GM18526 (cell line): ENCODE measurements around the gene CCDC106.

Source experiments
- POLR2A ChIP-seq: IDR thresholded peaks from 3 replicates; pipeline ENCODE4 v1.6.1; 2011; ENCODE audit not compliant: insufficient read length; ENCODE audit errors: extremely low read depth

Gene CCDC106

DNA sequence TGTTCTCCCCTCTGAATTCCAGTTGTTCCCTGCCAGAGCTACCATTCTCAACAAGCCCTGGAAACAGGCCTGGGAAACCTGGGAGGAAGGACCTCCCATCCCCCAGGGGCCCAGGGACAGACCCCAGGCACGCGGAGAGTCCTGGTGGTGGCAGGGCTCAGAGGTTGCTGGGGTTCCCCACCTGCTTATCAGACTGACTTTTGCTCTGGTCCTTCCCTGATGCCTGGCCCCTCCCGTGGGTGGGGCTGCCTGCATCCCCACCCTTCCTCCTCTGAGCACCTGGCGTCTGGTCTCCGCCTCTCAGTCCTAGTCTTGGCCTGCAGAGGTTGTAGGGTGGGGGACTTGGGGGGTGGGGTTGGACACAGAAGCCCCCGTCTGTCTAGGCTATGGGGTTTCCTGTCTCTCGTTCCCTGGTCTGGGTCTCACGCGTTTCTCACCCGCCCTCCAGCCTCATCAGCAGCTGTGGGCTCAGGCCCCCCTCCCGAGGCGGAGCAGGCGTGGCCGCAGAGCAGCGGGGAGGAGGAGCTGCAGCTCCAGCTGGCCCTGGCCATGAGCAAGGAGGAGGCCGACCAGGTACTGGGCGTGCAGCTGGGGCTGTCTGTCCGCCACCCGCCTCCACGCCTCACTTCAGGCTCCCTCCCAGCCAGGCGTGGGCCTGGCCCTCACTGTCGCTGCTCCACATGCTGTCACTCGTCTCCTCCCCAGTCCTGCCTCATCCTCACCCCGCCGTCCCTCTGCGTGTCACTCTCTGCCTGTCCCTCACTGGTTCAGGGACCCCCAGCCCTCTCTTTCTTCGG lies 40.6 kb downstream of the CCDC106 start:
- no peak for TF ChIP-seq POLR2A

DNA sequence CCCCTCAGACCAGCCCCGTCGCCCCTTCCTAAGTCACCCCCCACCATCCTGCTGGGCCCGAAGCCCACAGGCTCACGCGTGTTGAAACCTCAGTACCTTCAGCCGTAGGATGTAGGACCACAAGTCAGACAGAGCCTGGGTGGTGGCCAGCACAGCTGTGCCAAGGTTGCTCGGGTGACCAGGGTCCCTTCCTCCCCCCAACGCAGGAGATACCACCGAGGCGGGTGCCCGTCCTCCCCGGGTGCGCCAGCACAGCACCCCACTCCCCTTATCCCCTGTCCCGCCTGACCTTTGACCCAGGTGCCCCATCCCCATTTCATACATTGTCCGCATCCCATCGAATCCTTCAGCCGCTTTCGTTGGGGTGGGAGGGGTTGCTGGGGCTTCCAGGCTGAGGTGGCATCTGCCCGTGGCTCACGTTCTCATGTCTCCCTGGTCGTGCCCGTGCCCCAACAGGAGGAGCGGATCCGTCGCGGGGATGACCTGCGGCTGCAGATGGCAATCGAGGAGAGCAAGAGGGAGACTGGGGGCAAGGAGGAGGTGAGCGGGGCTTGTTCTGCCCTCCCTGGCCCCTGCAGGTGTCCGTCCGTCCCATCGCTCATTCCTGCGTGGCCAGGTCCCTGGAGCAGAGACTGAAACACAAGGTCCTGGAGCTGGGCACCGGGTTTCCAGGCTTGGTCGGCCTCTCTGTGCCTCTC lies 41.5 kb downstream of the CCDC106 start:
- no peak for TF ChIP-seq POLR2A

DNA sequence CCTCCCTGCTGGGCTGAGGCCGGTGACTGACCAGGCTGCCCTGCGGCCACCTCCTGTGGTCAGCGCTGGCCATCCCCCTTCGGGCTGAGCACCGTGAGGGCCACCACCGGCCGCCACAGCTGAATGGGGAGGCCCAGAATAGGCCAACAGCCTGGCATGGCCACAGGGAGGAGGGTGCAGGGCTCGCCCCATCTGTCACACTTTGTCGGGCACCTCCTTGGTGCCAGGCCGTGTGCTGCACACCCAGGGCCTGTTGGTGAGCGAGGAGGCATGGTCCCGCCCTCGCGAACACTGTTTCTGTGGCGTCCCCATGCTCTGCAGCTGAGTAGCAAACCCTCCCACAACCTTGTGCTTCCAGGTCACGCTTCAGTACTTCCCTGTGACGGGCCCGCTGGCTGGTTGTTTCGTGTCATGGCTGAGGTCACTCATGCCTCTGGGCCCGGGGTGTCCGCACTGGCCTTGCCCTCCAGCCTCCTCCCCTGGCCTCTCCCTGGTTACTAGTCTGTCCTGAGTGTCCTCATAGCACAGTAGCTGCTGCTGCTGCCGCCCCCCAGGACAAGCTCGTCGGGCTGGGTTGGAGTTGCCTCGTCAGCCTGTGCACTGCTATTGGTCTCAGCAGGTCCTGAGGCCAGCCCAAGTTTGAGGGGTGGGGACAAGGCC lies 42.2 kb downstream of the CCDC106 start:
- TF ChIP-seq POLR2A: no peak

DNA sequence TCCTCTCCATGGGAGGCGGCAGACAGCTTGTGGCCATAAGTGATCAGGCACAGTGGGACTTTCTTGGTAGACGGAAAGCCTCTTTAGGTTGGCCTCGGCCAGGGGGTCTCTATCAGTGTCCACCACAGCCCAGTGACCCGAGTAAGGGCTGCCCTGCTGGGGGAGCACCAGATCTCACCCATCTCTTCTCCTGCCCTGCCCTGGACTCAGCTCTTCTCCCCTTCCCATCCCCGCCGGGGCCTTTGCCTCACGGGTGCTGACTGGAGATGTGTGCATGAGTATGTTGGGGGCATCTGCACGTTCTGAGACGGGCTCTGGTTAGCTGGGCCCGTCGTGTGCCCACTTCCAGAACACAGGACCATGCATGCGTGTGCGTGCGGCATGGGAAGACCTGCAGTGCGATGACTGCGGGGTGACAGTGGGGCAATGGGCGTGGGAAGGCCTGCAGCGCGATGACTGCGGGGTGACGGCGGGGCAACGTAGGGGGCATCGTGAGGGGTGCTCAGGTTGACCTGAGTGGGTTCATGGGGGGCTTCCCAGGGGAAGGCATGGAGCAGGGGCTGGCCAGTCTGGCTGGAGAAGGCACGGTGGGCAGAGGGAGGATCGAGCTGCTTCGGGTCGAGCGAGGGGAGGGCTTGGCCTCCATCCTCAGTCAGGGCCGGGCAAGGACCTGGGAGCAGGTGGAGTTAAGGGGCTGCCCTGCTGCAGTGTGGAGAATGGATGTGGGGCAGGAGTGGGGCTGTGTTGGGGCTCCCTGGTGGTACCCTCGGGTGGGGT lies 42.9 kb downstream of the CCDC106 start:
- TF ChIP-seq POLR2A: no peak

DNA sequence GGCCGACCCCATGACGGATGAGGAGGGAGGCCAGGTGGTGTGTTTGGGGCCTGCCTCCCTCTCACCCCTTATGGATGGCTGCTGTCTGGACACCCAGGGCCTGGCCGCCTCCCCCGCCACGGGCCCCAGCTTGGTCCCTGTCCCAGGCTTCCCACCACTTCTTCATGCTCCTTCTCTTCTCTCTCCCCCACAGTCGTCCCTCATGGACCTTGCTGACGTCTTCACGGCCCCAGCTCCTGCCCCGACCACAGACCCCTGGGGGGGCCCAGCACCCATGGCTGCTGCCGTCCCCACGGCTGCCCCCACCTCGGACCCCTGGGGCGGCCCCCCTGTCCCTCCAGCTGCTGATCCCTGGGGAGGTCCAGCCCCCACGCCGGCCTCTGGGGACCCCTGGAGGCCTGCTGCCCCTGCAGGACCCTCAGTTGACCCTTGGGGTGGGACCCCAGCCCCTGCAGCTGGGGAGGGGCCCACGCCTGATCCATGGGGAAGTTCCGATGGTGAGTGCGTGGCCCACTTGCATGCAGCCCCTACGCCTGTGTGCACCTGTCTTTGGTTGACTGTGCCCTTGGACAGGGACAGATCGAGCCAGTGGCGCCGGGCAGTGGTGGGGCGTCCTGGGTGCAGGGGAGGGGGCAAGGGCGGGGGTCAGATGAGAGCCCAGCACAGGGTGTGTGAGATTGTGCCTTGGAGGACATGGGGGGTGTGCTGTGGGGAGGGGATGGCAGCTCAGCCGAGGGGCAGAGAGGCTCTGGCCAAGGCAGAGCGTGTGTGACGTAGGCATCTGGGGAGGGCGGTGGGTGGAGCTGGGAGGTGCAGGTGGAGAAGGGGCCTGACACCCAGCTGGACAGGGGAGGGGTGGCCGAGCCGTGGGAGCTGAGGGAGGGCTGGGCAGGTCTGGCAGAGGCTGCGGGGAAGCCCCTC lies 43.8 kb downstream of the CCDC106 start:
- no peak for TF ChIP-seq POLR2A

DNA sequence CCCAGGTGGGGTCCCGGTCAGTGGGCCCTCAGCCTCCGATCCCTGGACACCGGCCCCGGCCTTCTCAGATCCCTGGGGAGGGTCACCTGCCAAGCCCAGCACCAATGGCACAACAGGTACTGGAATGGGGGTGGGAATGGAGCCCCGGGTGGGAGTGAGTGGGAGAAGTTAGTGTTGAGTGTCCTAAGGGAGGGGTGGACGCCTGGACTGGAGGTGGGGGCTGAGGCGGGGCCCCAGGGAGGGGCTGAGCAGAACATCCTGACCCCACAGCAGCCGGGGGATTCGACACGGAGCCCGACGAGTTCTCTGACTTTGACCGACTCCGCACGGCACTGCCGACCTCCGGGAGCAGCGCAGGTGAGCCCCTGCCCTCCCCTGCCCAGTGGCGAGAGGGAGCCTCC lies 44.7 kb downstream of the CCDC106 start:
- TF ChIP-seq POLR2A: no peak

DNA sequence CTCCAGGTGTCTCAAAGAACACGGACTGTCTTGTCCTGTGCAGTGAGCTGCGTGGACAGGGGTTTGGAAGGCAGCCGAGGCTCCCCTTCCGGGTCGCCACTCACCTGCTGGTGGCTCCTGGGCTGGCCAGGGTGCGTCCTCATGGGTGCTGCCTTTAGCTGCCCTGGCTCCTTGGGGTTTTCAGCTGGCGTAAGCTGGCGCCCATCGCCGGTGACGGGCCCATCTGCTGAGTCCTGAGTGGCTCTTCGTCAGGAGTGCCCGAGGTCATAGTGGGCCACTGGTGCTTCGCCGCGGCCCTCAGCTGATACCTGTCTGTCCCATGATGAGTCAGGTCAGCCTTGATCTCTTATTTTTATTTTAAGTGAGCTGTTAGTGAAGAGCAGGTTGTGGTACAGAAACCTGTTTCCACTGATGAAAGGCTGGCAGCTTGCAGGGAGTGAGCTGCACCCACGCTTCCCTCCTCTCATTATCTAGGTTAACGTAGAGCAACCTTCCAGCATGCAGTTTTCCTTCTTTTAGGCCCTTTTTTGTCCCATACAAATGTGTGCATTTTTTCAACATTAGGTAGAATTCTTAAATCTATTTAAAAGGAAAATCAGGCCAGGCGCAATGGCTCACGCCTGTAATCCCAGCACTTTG lies 45.4 kb downstream of the CCDC106 start:
- TF ChIP-seq POLR2A: no peak

DNA sequence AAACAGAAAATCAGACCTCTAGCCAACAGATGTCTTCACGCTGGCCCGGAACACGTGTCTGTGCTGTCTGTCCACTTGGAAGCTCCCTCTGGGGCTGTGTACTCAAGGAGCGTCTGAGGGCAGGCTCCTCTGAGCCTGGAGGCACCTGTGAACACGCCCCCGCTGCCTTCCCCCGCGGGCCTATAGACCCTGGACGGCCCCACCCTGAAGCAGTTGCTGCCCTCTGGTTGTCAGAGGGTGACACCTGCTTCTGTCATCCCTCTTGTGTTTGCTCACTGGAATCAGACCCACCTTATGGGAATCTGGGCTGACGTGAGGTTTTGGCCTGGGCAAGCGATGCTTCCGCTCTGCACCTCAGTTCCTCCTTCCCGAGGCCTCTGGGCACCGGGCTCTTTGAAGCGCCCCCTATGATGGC lies 46.2 kb downstream of the CCDC106 start:
- no peak for TF ChIP-seq POLR2A

DNA sequence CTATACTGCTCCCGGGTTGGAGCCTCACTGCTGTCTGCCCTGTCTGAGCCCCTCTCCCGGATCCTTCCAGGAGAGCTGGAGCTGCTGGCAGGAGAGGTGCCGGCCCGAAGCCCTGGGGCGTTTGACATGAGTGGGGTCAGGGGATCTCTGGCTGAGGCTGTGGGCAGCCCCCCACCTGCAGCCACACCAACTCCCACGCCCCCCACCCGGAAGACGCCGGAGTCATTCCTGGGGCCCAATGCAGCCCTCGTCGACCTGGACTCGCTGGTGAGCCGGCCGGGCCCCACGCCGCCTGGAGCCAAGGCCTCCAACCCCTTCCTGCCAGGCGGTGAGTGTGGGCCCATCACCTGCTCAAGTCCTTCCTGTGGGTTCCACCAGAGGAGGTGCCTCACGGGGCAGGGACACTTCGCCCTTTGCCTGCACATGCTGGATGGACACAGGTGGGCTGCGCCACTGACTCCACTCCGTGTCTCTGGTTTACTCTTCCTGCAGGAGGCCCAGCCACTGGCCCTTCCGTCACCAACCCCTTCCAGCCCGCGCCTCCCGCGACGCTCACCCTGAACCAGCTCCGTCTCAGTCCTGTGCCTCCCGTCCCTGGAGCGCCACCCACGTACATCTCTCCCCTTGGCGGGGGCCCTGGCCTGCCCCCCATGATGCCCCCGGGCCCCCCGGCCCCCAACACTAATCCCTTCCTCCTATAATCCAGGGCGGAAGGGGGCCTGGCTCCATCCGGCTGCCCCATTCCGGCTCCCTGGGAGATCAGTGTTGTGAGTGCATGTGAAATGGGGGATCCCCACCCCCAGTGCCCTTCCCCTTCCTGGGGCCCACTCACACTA lies 46.9 kb downstream of the CCDC106 start:
- TF ChIP-seq POLR2A: no peak

DNA sequence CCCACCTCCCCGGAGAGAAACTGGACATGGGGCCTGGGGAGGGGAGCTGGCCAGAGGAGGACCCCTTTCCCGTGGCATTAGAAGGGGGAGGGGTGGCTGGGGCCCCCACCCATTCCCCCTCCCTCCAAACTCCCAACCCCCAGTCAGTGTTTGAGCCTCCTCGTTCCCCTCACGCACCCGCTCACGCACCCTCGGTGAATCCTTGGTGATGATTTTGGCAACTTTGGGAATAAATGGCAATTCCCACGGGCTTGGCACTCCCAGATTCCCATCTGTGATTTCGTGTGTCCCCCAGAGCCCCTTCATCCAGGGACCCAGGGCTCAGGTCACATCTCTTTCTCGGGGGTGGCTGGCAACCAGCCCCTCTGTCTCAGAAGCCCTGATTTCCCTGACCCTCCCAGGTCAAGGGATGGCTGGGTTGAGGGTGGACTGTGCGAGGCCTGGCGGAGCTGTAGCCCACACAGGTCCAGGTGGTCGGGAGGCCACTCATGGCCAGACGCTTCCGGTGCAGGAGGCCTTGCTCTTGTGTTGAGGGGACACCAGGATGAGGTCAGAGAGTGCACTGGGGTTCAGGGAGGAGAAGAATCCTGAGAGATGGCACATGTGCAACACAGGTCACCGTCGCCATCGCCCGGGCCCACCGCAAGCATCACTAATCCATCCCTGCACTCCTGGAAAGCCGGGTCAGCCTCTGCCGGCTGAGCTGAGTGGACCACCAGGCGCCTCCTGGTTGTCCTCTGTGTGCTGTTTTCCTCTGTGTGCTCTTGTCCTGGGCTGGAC lies 47.7 kb downstream of the CCDC106 start:
- TF ChIP-seq POLR2A: no peak

DNA sequence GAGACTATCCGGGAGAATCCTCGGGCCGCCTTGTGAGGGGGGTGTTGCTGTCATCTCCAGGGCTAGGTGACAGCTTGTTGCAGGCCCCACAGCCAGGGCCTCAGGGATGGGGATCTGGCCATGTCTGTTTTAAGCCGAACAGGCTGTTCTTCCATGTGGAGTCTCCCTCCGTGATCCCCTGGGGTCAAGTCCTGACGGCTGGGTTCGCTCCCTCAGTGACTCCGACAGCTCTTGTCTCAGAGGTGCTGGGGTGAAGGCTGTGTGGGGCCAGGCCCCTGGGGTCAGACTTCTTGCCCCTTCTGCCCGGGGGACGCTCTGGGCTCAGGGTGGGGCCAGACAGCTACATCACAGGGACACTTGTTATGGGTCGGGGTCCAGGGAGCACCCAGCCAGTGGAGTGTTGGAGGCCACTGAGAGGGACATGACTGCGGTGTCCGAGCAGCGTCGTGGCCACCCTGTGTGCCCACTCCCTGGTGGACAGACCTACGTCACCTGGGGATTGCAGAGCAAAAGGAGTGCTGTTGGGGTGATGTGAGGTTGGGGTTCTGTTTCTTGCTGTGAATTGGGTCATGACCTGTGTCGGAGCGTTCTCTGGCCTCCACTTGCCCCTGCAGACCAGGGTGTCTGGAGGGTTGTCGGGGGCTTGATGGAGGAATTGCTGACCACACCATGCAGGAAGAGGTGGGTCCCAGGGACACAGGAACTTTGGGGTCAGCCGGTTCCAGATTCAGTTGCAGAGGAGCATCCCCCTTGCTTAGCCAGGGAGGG lies 48.5 kb downstream of the CCDC106 start:
- no peak for TF ChIP-seq POLR2A

DNA sequence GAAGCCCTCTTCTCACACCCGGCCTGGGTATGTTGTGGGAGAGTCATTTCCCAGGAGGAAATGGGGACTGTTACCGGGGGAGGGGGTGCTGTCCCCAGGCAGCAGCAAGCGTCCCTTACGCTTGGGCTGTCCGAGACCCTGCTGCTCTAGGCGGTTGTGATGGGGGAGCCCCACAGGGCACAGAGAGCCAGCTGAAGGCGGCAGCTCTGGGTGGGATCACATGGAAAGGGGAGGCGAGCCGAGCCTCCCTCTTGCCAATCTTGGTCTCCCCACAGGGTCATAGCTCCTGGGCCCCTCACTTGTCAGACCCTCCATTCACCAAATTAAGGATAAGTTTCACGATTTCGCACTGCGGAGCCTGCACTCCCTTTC lies 49.0 kb downstream of the CCDC106 start:
- no peak for TF ChIP-seq POLR2A
